Activated CD4-positive, alpha-beta memory T cell treated with anti-CD3 and anti-CD28 coated beads for 36 hours (primary cell): ENCODE measurements around the gene SLC25A44. TPM values are rescaled to one million over a fixed set of nuclear protein-coding genes. Genes with fewer than 3 reads are reported as not detected.

ENCODE experiments used
- CTCF ChIA-PET: fragments of 350-600 bp; sonication (Branson Sonifier 250); formaldehyde crosslinking; loops from one replicate; lab custom pipeline; 2021; ENCODE audit warnings: antibody characterized with exemption, inconsistent platforms; lab: Charles Lee
- POLR2A ChIA-PET: fragments of 350-600 bp; sonication (Branson Sonifier 250); formaldehyde crosslinking; loops from one replicate; lab custom pipeline; 2021; ENCODE audit warnings: antibody characterized with exemption; lab: Charles Lee
- DNase-seq: peaks from one replicate; pipeline ENCODE4 v3.0.0-alpha.2; 2020
- H3K27ac Mint-ChIP-seq: one replicate; pipeline ENCODE4 v1.8.0; 2021; ENCODE audit warnings: mixed read lengths
- H3K27me3 Mint-ChIP-seq: one replicate; pipeline ENCODE4 v1.8.0; 2021; ENCODE audit warnings: mixed read lengths
- H3K36me3 Mint-ChIP-seq: one replicate; pipeline ENCODE4 v1.8.0; 2021; ENCODE audit warnings: mixed read lengths
- H3K4me1 Mint-ChIP-seq: one replicate; pipeline ENCODE4 v1.8.0; 2021; ENCODE audit warnings: low read depth, mixed read lengths
- H3K4me3 Mint-ChIP-seq: one replicate; pipeline ENCODE4 v1.8.0; 2021; ENCODE audit warnings: mild to moderate bottlenecking, mixed read lengths
- H3K9me3 Mint-ChIP-seq: one replicate; pipeline ENCODE4 v1.8.0; 2021; ENCODE audit warnings: mixed read lengths
- intact Hi-C: fragments of 100-400 bp; cut with micrococcal nuclease; formaldehyde crosslinking; loops from one replicate; pipeline ENCODE4 v1.15.1; 2023
- total RNA-seq, 2 experiments: library from RNA; stranded (reverse); gene quantifications; one replicate each; pipeline ENCODE4 v1.2.3, GENCODE V29; 2021

The SLC25A44 gene
- total RNA-seq, 2 experiments from 2014 or later = 61.3 to 62.2 TPM

GRCh38 chr1:156151093-156151688, 42.7 kb upstream of the SLC25A44 start:
- H3K36me3 Mint-ChIP-seq = peaks cover 5% of the 10 kb centered on the region
- no peak overlapping the region for H3K4me3 Mint-ChIP-seq
- POLR2A ChIA-PET = interaction anchor here (0.6 to 4.8 kb wide), 6 partner anchors 10 to 72 kb away, joined by 3 to 18 read pairs (median 4); partner anchors contain the start of gene PMF1
- H3K27ac Mint-ChIP-seq = no peak overlapping the region
- DNase-seq = no peak
- intact Hi-C loops = no loop called here
- no peaks in the 10 kb centered on the region for H3K27me3 Mint-ChIP-seq
- peaks cover 56% of the 10 kb centered on the region for H3K4me1 Mint-ChIP-seq
- no peaks in the 10 kb centered on the region for H3K9me3 Mint-ChIP-seq
- CTCF ChIA-PET = interaction anchor here (0.9 to 18.7 kb wide), 4 partner anchors 21 to 74 kb away, joined by 3 to 310 read pairs (median 4); no protein-coding TSS in a partner anchor

DNA sequence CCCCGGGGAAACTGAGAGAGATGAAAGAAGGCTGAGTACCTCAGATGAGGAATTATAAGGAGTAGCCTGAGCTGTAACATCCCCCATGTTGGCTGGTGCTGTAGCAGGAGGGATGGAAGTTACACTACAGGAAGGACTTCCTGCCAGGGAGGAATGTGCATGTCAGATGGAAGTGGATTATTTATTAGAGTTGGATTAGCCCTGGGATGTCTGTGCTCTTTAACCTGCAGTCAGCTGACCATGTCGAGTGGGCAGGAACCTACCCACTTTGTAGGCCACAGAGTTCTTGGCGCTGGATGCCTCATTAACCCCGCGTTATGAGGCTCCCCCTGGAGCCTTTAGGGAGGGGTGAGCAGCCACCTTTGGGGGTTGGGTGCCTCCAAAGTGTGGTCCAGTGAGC, 41.3 kb upstream of the SLC25A44 start:
- peaks cover 58% of the 10 kb centered on the region for H3K4me1 Mint-ChIP-seq
- CTCF ChIA-PET = interaction anchor here (0.5 to 18.7 kb wide), 4 partner anchors 11 to 86 kb away, joined by 3 to 310 read pairs (median 6); no protein-coding TSS in a partner anchor
- peaks cover 12% of the 10 kb centered on the region for H3K36me3 Mint-ChIP-seq
- intact Hi-C loops = no loop called here
- H3K27ac Mint-ChIP-seq = no peak overlapping the region
- DNase-seq = no peak
- POLR2A ChIA-PET = interaction anchor here (0.9 to 4.8 kb wide), 3 partner anchors 9 to 65 kb away, joined by 3 to 18 read pairs (median 4); partner anchors contain the start of gene PMF1
- H3K9me3 Mint-ChIP-seq = no peaks in the 10 kb centered on the region
- no peaks in the 10 kb centered on the region for H3K27me3 Mint-ChIP-seq
- no peak overlapping the region for H3K4me3 Mint-ChIP-seq

- no peak for DNase-seq
- Mint-ChIP-seq H3K27ac (peak within 1 kb of the TSS; percentile 67), H3K9me3 (no peaks in the 10 kb centered on the region), H3K4me3 (peak within 1 kb of the TSS; percentile 80), H3K36me3 (peaks cover 19% of the 10 kb centered on the region), H3K4me1 (peaks cover 58% of the 10 kb centered on the region), H3K27me3 (no peaks in the 10 kb centered on the region)
- ChIA-PET CTCF (interaction anchor here (1.2 to 18.7 kb wide), 3 partner anchors 12 to 72 kb away, joined by 3 to 310 read pairs (median 9); no protein-coding TSS in a partner anchor), POLR2A (interaction anchor here (1.2 to 2.2 kb wide), 2 partner anchors 60 to 70 kb away, joined by 6 to 7 read pairs; partner anchors contain the start of gene PMF1)
- intact Hi-C loops = no loop called here
These were observed 40.5 kb upstream of the SLC25A44 start, which contains the start of gene SEMA4A for GRCh38 chr1:156153362-156153761. SEMA4A (plus strand) TSS chr1:156153585; CDS start chr1:156154579, 994 bp downstream.

GRCh38 chr1:156154317-156154749, 39.6 kb upstream of the SLC25A44 start:
- Mint-ChIP-seq H3K36me3 (peaks cover 26% of the 10 kb centered on the region), H3K27me3 (no peaks in the 10 kb centered on the region), H3K9me3 (no peaks in the 10 kb centered on the region), H3K4me1 (peaks cover 67% of the 10 kb centered on the region), H3K27ac (peak overlapping the region; percentile 67), H3K4me3 (peak overlapping the region; percentile 80)
- DNase-seq = peak; percentile 80
- intact Hi-C loops = no loop called here
- POLR2A ChIA-PET = interaction anchor here (1.2 to 2.3 kb wide), 6 partner anchors 10 to 69 kb away, joined by 3 to 9 read pairs (median 6); partner anchors contain the start of gene PMF1
- CTCF ChIA-PET = interaction anchor here (0.6 to 18.7 kb wide), 5 partner anchors 13 to 93 kb away, joined by 3 to 310 read pairs (median 4); no protein-coding TSS in a partner anchor

DNA sequence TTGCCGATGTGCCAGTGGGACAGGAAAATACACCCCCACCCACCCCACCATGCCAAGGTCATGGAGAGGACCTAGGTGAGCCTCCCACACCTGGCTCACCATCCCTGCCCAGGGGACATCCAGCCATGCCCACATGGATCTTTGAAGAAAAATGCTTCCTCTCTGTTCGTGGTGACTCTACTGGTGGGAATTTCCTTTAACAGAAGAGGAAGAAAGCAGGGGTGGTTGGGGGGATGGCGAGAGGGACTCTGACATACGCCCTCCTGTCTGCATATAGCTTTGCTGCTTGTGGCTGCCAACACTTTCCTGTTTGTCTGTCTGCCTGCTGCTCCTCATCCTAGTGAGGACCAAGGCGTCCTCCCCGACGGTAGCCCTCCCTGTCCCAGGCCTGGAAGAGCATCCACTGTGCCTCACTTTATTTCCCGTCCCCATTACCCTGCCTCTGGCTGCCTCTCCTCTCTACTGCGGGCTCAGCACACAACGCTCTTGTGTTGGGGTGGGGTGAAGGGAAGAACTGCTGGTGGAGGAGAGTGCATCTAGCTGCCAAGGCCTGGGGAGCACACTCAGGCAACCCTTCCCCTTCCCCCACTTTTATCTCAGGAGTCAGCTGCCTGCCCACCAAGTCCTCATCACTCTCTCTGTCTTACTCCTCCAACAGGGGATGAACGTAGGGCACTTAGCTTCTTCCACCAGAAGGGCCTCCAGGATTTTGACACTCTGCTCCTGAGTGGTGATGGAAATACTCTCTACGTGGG, 38.0 kb upstream of the SLC25A44 start:
- POLR2A ChIA-PET = interaction anchor here (0.5 to 2.3 kb wide), 4 partner anchors 58 to 92 kb away, joined by 3 to 5 read pairs (median 4); partner anchors contain the start of gene PAQR6
- intact Hi-C loops = no loop called here

DNA sequence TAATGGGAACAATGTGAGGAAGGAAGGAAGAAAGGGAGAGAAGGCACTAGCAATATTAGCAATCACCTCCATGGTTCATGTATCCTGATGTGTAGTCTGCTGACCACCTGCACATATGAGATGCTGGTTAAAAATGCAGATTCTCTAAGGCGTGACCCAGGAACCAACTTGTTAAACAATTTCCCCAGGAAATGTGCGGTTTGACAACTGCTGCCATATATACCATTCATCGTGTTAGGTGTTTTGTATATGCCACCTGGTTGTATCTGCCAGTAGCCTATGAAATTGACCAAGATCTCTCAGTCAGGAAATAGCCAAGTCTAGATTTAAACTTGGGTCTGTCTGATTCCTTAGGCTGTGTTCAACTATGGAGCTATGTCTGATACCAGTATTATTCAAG, 36.4 kb upstream of the SLC25A44 start:
- intact Hi-C loops = no loop called here
- peak overlapping the region; percentile 93 for H3K27ac Mint-ChIP-seq
- H3K36me3 Mint-ChIP-seq = peaks cover 47% of the 10 kb centered on the region
- no peak for DNase-seq
- peaks cover 76% of the 10 kb centered on the region for H3K4me1 Mint-ChIP-seq
- H3K4me3 Mint-ChIP-seq = peak overlapping the region; percentile 35
- POLR2A ChIA-PET = no interaction called here
- no peaks in the 10 kb centered on the region for H3K27me3 Mint-ChIP-seq
- H3K9me3 Mint-ChIP-seq = no peaks in the 10 kb centered on the region
- CTCF ChIA-PET = no interaction called here

More for the DNA sequence above, 38.0 kb upstream of the SLC25A44 start:
- peaks cover 37% of the 10 kb centered on the region for H3K36me3 Mint-ChIP-seq
- no peaks in the 10 kb centered on the region for H3K27me3 Mint-ChIP-seq
- peaks cover 72% of the 10 kb centered on the region for H3K4me1 Mint-ChIP-seq
- H3K4me3 Mint-ChIP-seq = peak overlapping the region; percentile 80
- H3K9me3 Mint-ChIP-seq = no peaks in the 10 kb centered on the region
- peak overlapping the region; percentile 66 for H3K27ac Mint-ChIP-seq
- DNase-seq = no peak
- CTCF ChIA-PET = interaction anchor here (0.9 to 18.7 kb wide), 5 partner anchors 9 to 230 kb away, joined by 3 to 310 read pairs (median 3); no protein-coding TSS in a partner anchor

GRCh38 chr1:156157966-156158365, 35.9 kb upstream of the SLC25A44 start:
- Mint-ChIP-seq H3K27me3 (no peaks in the 10 kb centered on the region), H3K36me3 (peaks cover 49% of the 10 kb centered on the region), H3K4me1 (peaks cover 76% of the 10 kb centered on the region), H3K9me3 (no peaks in the 10 kb centered on the region), H3K4me3 (peak overlapping the region; percentile 35), H3K27ac (peak overlapping the region; percentile 93)
- ChIA-PET CTCF (no interaction called here), POLR2A (no interaction called here)
- DNase-seq = no peak
- intact Hi-C loops = no loop called here

GRCh38 chr1:156160000-156160742, 33.7 kb upstream of the SLC25A44 start:
- Mint-ChIP-seq H3K27me3 (no peaks in the 10 kb centered on the region), H3K4me3 (peak overlapping the region; percentile 74), H3K9me3 (peaks cover 3% of the 10 kb centered on the region), H3K27ac (peak overlapping the region; percentile 93), H3K4me1 (peaks cover 80% of the 10 kb centered on the region), H3K36me3 (peaks cover 60% of the 10 kb centered on the region)
- ChIA-PET CTCF (interaction anchor here (0.6 to 6.3 kb wide), 4 partner anchors 13 to 297 kb away, joined by 3 to 50 read pairs (median 5); no protein-coding TSS in a partner anchor), POLR2A (interaction anchor here (0.6 to 4.5 kb wide), 10 partner anchors 21 to 65 kb away, joined by 3 to 40 read pairs (median 6); partner anchors contain the start of genes PMF1 and SLC25A44)
- intact Hi-C loops = loop anchor here (2.0 kb wide), 1 partner anchor 39 kb away; no protein-coding TSS in a partner anchor
- no peak for DNase-seq

- Mint-ChIP-seq H3K27me3 (no peaks in the 10 kb centered on the region), H3K9me3 (peaks cover 4% of the 10 kb centered on the region), H3K4me1 (peaks cover 82% of the 10 kb centered on the region), H3K4me3 (peak overlapping the region; percentile 74), H3K36me3 (peaks cover 64% of the 10 kb centered on the region), H3K27ac (peak overlapping the region; percentile 93)
- ChIA-PET CTCF (interaction anchor here (1.0 to 6.3 kb wide), 7 partner anchors 13 to 64 kb away, joined by 3 to 50 read pairs (median 5); no protein-coding TSS in a partner anchor), POLR2A (interaction anchor here (0.6 to 4.5 kb wide), 15 partner anchors 8 to 86 kb away, joined by 3 to 40 read pairs (median 5); partner anchors contain the start of genes PMF1 and SLC25A44)
- peak; percentile 90 for DNase-seq
- intact Hi-C loops = loop anchor here (1.0 to 2.0 kb wide), 5 partner anchors 14 to 63 kb away; no protein-coding TSS in a partner anchor
These were observed 33.1 kb upstream of the SLC25A44 start for GRCh38 chr1:156160743-156161171.

GRCh38 chr1:156162430-156163037, 31.4 kb upstream of the SLC25A44 start:
- no peak for DNase-seq
- Mint-ChIP-seq H3K4me1 (peaks cover 72% of the 10 kb centered on the region), H3K4me3 (no peak overlapping the region), H3K36me3 (peaks cover 64% of the 10 kb centered on the region), H3K27ac (peak overlapping the region; percentile 98), H3K9me3 (peaks cover 4% of the 10 kb centered on the region), H3K27me3 (no peaks in the 10 kb centered on the region)
- ChIA-PET CTCF (interaction anchor here (2.1 to 6.3 kb wide), 2 partner anchors 63 to 66 kb away, joined by 12 to 50 read pairs; no protein-coding TSS in a partner anchor), POLR2A (interaction anchor here (2.6 to 4.5 kb wide), 3 partner anchors 31 to 55 kb away, joined by 13 to 40 read pairs (median 16); partner anchors contain the start of genes PMF1 and SLC25A44)
- intact Hi-C loops = no loop called here
